Ishikawa (cell line): ENCODE results near the gene ENDOU.

Experiments
- CEBPB ChIP-seq: IDR thresholded peaks from 2 replicates; pipeline ENCODE4 v1.6.1; 2012
- CREB1 ChIP-seq: IDR thresholded peaks from 2 replicates; pipeline ENCODE4 v1.6.1; 2012; ENCODE audit warnings: low read depth
- EGR1 ChIP-seq: IDR thresholded peaks from 2 replicates; pipeline ENCODE4 v1.6.1; 2012
- EP300 ChIP-seq: IDR thresholded peaks from 2 replicates; pipeline ENCODE4 v1.6.1; 2012; ENCODE audit warnings: borderline replicate concordance
- FOXM1 ChIP-seq: IDR thresholded peaks from 2 replicates; pipeline ENCODE4 v1.6.1; 2012; ENCODE audit warnings: low read depth, borderline replicate concordance
- RAD21 ChIP-seq: IDR thresholded peaks from 2 replicates; pipeline ENCODE4 v1.6.1; 2012; ENCODE audit warnings: low read depth
- TAF1 ChIP-seq: IDR thresholded peaks from 2 replicates; pipeline ENCODE4 v1.6.1; 2012; ENCODE audit warnings: low read depth, mild to moderate bottlenecking
- TCF12 ChIP-seq: IDR thresholded peaks from 2 replicates; pipeline ENCODE4 v1.6.1; 2012; ENCODE audit warnings: low read depth
- USF1 ChIP-seq: IDR thresholded peaks from 2 replicates; pipeline ENCODE4 v1.6.1; 2012
- YY1 ChIP-seq: IDR thresholded peaks from 2 replicates; pipeline ENCODE4 v1.6.1; 2012; ENCODE audit warnings: low read depth
- ZBTB7A ChIP-seq: IDR thresholded peaks from 2 replicates; pipeline ENCODE4 v1.6.1; 2012; ENCODE audit warnings: low read depth
- TF ChIP-seq, protein P1 (sequence below): IDR thresholded peaks from 2 replicates; pipeline ENCODE4 v1.6.1; 2012; ENCODE audit warnings: low read depth, mild to moderate bottlenecking

- TF ChIP-seq TAF1 (no peak), CREB1 (no peak), TCF12 (no peak), RAD21 (no peak), EGR1 (no peak), YY1 (no peak), EP300 (no peak), ZBTB7A (no peak), CEBPB (no peak), USF1 (no peak), FOXM1 (no peak)
- TF ChIP-seq, protein P1, sequence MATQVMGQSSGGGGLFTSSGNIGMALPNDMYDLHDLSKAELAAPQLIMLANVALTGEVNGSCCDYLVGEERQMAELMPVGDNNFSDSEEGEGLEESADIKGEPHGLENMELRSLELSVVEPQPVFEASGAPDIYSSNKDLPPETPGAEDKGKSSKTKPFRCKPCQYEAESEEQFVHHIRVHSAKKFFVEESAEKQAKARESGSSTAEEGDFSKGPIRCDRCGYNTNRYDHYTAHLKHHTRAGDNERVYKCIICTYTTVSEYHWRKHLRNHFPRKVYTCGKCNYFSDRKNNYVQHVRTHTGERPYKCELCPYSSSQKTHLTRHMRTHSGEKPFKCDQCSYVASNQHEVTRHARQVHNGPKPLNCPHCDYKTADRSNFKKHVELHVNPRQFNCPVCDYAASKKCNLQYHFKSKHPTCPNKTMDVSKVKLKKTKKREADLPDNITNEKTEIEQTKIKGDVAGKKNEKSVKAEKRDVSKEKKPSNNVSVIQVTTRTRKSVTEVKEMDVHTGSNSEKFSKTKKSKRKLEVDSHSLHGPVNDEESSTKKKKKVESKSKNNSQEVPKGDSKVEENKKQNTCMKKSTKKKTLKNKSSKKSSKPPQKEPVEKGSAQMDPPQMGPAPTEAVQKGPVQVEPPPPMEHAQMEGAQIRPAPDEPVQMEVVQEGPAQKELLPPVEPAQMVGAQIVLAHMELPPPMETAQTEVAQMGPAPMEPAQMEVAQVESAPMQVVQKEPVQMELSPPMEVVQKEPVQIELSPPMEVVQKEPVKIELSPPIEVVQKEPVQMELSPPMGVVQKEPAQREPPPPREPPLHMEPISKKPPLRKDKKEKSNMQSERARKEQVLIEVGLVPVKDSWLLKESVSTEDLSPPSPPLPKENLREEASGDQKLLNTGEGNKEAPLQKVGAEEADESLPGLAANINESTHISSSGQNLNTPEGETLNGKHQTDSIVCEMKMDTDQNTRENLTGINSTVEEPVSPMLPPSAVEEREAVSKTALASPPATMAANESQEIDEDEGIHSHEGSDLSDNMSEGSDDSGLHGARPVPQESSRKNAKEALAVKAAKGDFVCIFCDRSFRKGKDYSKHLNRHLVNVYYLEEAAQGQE, result no peak
Observed at GRCh38 chr12:47739297-47739696, 14.0 kb upstream of the ENDOU start.
